ENCODE measurements around the gene MRGPRF.

Gene MRGPRF

DNA sequence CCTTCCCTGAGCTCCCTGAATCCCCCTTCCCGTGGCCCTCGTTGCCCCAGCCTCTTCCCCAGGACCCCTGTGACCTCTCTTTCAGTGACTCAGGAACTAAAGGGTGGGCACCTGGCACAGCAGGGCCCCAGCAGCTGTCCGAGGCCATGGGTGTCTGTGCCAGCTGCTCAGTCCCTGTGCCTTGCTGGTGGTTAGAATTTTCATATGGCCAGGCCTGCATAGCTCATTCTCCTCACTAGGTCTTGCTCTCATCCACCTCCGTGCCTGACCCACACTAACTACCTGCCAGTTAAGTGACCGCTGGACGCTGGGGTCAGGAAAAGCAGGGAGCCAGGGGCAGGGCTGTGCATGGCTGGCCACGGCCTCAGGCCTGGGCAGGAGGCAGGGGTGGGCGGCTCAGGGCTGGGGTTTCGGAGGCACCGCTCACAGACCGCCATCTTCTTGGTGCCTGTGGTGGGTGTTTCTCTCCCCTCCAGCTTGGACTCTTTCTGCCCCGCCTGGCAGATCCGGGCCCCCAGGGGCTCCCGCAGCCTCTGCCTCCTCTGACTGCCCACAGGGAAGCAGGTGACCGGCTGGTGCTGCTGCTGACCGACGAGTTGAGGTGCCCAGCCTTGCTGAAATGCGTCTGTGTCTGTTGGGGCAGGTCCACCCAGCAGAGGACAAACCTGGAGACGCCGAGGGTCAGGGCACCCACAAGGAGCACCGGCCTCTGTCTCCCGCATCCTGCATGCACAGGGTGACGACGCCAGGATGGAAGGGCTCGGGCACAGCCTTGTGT, 52.6 kb downstream of the MRGPRF start:
- no peak for DNase-seq

DNA sequence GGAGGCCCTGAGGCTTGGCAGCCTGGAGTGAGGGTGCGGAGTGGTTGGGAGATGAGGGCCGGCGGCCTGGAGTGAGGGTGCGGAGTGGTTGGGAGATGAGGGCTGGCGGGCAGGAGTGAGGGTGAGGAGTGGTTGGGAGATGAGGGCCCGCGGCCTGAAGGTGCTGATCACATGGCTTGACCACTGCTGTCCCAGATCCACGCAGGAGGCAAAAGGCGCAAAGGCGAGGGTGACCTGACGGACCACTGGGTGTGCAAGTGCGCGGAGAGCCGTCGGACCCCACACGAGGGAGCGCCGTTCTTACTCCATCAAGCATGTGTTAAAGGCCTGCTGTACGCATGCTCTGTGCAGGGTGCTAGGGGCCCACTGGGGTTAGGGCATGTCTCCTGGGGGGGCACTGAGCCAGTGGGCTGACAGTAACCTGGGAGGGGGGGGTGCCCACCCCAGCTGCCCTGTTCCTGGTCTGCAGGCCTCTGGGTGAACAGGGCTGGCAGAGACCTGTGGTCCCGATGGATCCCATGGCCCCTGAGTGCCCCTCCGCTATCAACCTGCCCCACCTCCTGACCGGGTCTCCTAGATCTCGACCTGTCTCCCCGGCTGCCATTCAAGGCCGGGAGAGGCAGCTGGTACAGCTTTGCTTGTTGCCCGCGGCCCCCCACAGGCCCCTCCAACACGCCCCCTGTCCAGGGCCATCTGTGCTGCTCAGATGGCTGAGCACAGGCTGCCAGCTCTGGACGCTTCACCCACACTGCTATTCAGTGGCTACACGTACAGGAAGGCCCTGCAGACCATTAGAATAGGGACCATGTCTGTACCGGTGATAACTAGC, 53.4 kb downstream of the MRGPRF start:
- no peak for DNase-seq

- DNase-seq = no peak
Measured at GRCh38 chr11:68958211-68958610, 54.8 kb downstream of the MRGPRF start.

DNA sequence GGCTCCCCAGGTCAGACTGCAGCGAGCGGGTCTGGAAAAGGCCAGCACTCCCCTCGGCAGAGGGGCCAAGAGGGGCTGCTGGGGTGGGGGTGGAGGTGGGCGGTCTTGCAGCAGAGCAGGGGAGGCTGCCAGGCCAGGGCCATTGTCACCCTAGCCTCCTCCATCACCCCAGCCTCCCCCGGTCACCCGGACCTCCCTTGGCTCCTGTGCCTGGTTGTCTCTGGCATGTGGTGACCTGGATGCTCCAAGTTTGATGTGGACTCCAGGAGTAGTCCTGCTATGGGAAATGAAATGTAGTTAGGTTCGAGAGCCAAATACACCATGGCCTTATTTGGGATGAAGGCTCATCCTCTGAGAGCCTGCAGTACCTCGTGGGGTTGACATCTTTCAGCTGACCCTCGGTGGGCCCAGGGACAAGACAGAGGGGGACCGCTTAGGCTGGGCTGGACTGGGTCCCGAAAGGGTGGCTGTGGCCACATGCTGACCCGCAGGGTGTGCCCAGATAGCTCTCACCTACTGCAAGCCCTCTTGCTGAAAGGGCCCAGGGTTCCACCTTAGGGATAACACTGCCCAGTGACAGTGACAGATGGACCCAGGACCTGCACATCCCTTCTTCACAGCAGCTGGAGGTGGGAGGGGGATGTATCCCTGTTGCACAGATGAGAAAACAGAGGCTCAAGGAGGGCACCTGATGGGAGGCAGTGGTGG, 56.3 kb downstream of the MRGPRF start:
- no peak for DNase-seq

GRCh38 chr11:68956142-68956541, 56.9 kb downstream of the MRGPRF start:
- DNase-seq = no peak

- DNase-seq = no peak
Measured at GRCh38 chr11:68955607-68955958, 57.5 kb downstream of the MRGPRF start.

- no peak for DNase-seq
Measured at GRCh38 chr11:68954836-68955606, 58.0 kb downstream of the MRGPRF start.
